Placental pericyte (primary cell): ENCODE data around the gene SOX18. TPM values are rescaled to one million over a fixed set of nuclear protein-coding genes. Genes with fewer than 3 reads are reported as not detected.

Experiments
- small RNA-seq: library from RNA; depleted of rRNA; stranded (forward); fragments of <200 nt; gene quantifications from one replicate; pipeline ENCODE3, GENCODE V24; 2012; ENCODE audit warnings: low replicate concordance
- total RNA-seq: library from RNA; depleted of rRNA; stranded (reverse); fragments of >200 nt; gene quantifications from 2 replicates; pipeline ENCODE4 v1.2.3, GENCODE V29; 2012

SOX18 gene
- total RNA-seq: 0.43 TPM in 1 of 2 replicates, not detected in the other

GRCh38 chr20:64049060-64049877, at the start of gene SOX18:
Gene SOX18 (minus strand): TSS chr20:64049639. CDS start chr20:64049516, 123 bp downstream.

GRCh38 chr20:64083804-64084684, 34.6 kb upstream of the SOX18 start, which contains the start of gene LKAAEAR1:
Gene LKAAEAR1 (minus strand): TSS chr20:64084398. CDS start chr20:64084219, 179 bp downstream.

GRCh38 chr20:64080013-64080812, 30.8 kb upstream of the SOX18 start, which contains the start of gene OPRL1:
Gene OPRL1 (plus strand): TSS chr20:64080082. CDS start chr20:64092721, 12,639 bp downstream.

GRCh38 chr20:64079273-64080012, 30.0 kb upstream of the SOX18 start, which contains the start of gene RGS19:
Gene RGS19 (minus strand): TSS chr20:64079518. CDS start chr20:64076886, 2,632 bp downstream.

GRCh38 chr20:64062596-64063388, 13.4 kb upstream of the SOX18 start, which contains the start of gene TCEA2:
Gene TCEA2 (plus strand): TSS chr20:64063198. CDS start chr20:64063313, 115 bp downstream.

GRCh38 chr20:64035933-64036345, 13.5 kb downstream of the SOX18 start, which contains the start of gene C20orf204:
Gene C20orf204 (plus strand): TSS chr20:64036182. CDS start chr20:64036324, 142 bp downstream.

Small RNA genes within 50 kb of the gene (small RNA-seq; reads per million reads assigned to genes)
- not detected for gene AL355803.1
- 0.26 reads per million for gene MIR6813

Other genes starting within 250 kb of the SOX18 start
- 3.3 and 20.5 TPM in 2 replicates for gene ZBTB46, start 218.4 kb downstream of the SOX18 start, total RNA-seq
- gene ABHD16B, start 188.1 kb downstream of the SOX18 start, total RNA-seq: not detected in 2 replicates
- gene TPD52L2, start 184.4 kb downstream of the SOX18 start, total RNA-seq: 145 and 153 TPM in 2 replicates
- 51.9 and 77.0 TPM in 2 replicates for gene DNAJC5, start 154.5 kb downstream of the SOX18 start, total RNA-seq
- gene UCKL1, start 93.2 kb downstream of the SOX18 start, total RNA-seq: 21.2 and 33.5 TPM in 2 replicates
- gene ZNF512B, start 79.7 kb downstream of the SOX18 start, total RNA-seq: 10.9 and 16.0 TPM in 2 replicates
- gene SAMD10, start 70.0 kb downstream of the SOX18 start, total RNA-seq: 1.7 and 2.6 TPM in 2 replicates
- gene PRPF6, start 68.5 kb downstream of the SOX18 start, total RNA-seq: 48.2 and 74.4 TPM in 2 replicates
- 0.88 and 1.4 TPM in 2 replicates for gene C20orf204, start 13.5 kb downstream of the SOX18 start, total RNA-seq
- gene TCEA2, start 13.6 kb upstream of the SOX18 start, total RNA-seq: 13.9 and 27.6 TPM in 2 replicates
- gene RGS19, start 29.9 kb upstream of the SOX18 start, total RNA-seq: 12.0 and 39.1 TPM in 2 replicates
- 0.86 and 0.88 TPM in 2 replicates for gene OPRL1, start 30.4 kb upstream of the SOX18 start, total RNA-seq
- gene LKAAEAR1, start 34.8 kb upstream of the SOX18 start, total RNA-seq: 0.43 TPM in 1 of 2 replicates, not detected in the other
- gene NPBWR2, start 57.9 kb upstream of the SOX18 start, total RNA-seq: not detected in 2 replicates
- not detected in 2 replicates for gene MYT1, start 114.8 kb upstream of the SOX18 start, total RNA-seq
- 38.7 and 53.6 TPM in 2 replicates for gene PCMTD2, start 206.1 kb upstream of the SOX18 start, total RNA-seq